ENCODE results near the gene GAL3ST1. TPM values are rescaled to one million over a fixed set of nuclear protein-coding genes. Genes with fewer than 3 reads are reported as not detected.
"Not testable (repeated sequence)": the region's sequence is repeated elsewhere in the genome, so short reads cannot be mapped to it uniquely, and the experiment has no call there.

Gene GAL3ST1
- total RNA-seq, 1 donor, result not detected

DNA sequence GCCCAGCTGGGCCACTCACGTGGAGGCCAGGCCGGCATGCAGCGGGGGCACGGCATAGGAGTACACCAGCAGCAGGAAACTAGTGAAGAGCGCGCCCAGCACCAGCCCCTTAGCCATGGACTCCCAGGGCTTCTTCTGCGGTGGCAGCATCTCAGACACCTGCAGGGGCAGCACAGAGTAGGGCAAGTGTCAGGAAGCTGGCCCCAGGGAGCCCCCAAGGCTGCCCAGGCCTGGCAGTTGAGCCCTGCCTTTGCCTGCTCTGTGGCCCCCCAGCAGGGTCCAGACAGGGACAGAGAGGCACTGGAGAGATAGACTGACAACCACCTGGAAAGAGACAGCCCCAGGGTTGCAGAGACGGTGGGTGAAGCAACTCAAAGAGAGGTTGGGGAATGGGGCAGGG, 17.2 kb downstream of the GAL3ST1 start:
- H3K4me3 ChIP-seq (ENCODE audit: low read depth, low read length), result no peak overlapping the region
- no peak for DNase-seq (ENCODE audit: low read depth)
- TF ChIP-seq, protein P1, sequence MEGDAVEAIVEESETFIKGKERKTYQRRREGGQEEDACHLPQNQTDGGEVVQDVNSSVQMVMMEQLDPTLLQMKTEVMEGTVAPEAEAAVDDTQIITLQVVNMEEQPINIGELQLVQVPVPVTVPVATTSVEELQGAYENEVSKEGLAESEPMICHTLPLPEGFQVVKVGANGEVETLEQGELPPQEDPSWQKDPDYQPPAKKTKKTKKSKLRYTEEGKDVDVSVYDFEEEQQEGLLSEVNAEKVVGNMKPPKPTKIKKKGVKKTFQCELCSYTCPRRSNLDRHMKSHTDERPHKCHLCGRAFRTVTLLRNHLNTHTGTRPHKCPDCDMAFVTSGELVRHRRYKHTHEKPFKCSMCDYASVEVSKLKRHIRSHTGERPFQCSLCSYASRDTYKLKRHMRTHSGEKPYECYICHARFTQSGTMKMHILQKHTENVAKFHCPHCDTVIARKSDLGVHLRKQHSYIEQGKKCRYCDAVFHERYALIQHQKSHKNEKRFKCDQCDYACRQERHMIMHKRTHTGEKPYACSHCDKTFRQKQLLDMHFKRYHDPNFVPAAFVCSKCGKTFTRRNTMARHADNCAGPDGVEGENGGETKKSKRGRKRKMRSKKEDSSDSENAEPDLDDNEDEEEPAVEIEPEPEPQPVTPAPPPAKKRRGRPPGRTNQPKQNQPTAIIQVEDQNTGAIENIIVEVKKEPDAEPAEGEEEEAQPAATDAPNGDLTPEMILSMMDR (IDR thresholded peaks at IDR 0.05; ENCODE audit: insufficient read depth, low read length), result no peak

DNA sequence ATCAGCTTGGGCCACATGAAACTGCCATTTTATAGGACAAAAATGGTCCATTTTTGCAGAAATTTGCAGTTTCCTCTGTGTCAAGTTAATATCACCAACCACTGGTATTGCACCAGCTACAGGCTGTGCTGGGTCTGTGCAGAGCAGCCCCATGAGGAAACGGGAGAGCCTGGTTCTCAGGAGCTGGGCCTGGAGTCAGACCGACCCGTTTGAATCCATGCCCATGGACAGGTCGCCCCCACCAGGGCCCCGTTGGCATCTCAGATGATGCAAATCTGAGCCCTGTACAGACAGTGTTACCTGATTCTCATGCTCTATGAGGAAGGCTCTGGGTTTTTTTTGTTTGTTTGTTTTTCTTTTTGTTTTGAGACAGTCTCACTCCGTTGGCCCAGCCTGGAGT, 18.1 kb downstream of the GAL3ST1 start:
- DNase-seq (ENCODE audit: low read depth), result no peak
- TF ChIP-seq, protein P1 (IDR thresholded peaks at IDR 0.05; ENCODE audit: insufficient read depth, low read length), result no peak
- no peak overlapping the region for H3K4me3 ChIP-seq (ENCODE audit: low read depth, low read length)

DNA sequence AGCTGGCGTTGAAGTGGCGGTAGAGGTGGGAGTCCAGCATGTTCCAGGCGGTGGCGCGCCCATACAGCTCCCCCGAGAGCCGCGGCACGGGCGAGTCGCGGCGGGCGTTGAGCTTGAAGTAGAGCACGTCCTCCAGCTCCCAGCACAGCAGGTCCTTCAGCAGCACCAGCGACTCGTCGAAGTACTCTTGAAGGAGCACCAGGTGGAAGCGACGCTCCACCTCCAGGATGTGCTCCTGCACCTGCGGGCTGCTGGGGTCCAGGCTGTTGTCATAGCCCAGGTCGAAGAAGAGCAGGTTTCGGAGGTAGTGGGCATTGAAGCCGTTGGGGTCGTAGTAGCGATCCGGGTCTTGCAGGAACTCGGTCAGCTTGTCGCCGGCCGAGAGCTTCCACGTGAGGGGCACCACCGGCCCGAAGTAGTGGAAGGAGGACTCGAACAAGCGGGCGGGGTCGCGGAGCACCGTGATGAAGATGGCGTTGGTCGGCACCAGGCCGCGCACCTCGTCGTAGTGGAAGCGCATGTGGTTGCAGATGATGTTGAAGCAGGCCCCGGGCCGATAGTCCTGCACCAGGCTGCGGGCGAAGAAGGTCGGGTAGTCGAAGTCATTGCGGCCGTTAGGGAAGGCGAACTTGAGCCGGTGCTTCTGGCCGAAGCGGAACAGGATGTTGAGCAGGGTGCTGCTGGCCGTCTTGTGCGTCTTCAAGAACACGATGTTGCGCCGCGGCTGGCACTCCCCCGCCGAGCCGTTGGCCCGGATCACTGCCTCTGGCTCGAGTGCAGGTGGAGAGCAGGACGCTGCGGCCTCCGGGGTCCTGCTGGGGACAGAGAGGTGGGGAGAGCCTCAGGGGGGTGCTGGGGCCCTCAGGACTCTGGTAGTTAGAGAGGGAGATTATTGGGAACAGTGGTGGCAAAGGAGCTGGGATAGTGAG, 18.9 kb downstream of the GAL3ST1 start:
- no peak overlapping the region for H3K4me3 ChIP-seq (ENCODE audit: low read depth, low read length)
- TF ChIP-seq, protein P1 (IDR thresholded peaks at IDR 0.05; ENCODE audit: insufficient read depth, low read length), result no peak
- no peak for DNase-seq (ENCODE audit: low read depth)

DNA sequence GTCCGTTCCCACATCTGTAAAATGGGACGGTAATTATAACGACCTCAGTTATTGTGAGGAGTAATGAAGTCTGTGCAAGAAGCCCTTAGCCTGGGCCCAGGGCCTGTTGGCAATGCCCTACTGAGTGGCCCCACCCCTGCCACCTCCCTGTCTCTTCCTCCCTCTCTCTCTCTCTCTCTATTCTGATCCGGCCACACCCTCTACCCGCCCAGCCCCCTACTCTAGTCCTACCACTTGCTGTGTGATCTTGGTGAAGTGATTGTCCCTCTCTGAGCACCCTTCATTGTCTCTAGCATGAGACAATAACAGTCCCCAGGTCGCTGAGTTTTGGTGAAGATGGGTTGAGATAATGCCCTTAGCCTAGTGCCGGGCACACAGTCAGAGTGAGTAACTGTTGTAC, 20.5 kb downstream of the GAL3ST1 start:
- H3K4me3 ChIP-seq (ENCODE audit: low read depth, low read length), result no peak overlapping the region
- TF ChIP-seq, protein P1 (IDR thresholded peaks at IDR 0.05; ENCODE audit: insufficient read depth, low read length), result no peak
- DNase-seq (ENCODE audit: low read depth), result no peak

DNA sequence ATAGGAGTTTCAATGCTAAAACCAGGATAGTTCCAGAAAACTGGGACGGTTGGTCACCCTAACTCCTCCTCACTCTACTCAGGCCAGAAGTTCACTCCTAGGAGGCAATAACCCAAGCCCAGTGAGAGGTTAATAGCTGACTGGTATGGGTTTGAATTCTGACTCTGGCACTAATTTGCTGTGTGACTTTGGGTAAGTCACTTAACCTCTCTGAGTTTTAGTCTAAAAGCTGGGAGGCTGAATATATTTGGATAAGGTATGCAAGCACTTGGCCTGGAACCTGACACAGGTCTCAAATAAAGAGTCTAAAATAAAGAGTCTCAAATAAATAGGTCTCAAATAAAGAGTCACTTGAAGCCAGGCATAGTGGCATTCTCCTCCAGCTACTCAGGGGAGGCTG, 21.7 kb downstream of the GAL3ST1 start:
- TF ChIP-seq, protein P1 (IDR thresholded peaks at IDR 0.05; ENCODE audit: insufficient read depth, low read length), result no peak
- no peak for DNase-seq (ENCODE audit: low read depth)

DNA sequence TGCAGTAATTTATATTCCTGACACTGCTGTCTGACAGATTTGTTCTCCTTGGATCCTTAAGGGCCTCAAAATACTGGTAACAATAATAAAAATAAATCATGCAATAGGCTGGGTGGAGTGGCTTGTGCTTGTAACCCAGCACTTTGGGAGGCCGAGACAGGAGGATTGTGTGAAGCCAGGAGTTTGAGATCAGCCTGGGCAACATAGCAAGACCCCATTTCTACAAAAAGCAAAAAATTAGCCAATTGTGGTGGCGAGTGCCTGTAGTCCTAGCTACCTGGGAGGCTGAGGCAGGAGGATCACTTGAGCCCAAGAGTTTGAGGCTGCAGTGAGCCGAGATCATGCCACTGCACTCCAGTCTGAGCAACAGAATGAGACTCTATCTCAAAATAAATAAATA, 22.7 kb downstream of the GAL3ST1 start:
- not testable (repeated sequence) for H3K4me3 ChIP-seq (ENCODE audit: low read depth, low read length); DNase-seq (ENCODE audit: low read depth)

More for the DNA sequence above, 21.7 kb downstream of the GAL3ST1 start:
- H3K4me3 ChIP-seq (ENCODE audit: low read depth, low read length), result no peak overlapping the region

DNA sequence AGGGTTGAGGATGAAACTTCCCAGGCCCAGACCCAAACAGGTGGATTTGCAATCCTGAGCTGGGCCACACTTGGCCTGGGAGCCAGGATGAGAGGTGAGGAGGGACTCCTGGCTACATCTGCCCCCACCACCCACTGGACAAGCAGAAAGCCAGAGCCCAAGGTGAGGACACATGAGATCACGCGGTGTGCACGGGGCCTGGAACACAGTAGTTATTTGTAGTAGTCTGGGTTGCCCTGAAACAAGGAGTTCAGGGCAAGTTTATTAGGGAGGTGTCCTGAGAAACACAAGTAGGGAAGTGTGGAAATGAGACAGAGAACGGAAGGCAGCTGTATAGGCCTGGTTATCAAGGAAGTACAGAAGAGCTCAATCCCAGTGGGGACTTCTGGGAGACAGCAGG, 27.3 kb downstream of the GAL3ST1 start:
- TF ChIP-seq, protein P1 (IDR thresholded peaks at IDR 0.05; ENCODE audit: insufficient read depth, low read length), result no peak
- no peak for DNase-seq (ENCODE audit: low read depth)
- no peak overlapping the region for H3K4me3 ChIP-seq (ENCODE audit: low read depth, low read length)

All from fibroblast of the aortic adventitia (primary cell).